ENCODE results near the gene TSTD2.
"Not testable (repeated sequence)": the region's sequence is repeated elsewhere in the genome, so short reads cannot be mapped to it uniquely, and the experiment has no call there.

TSTD2 gene

GRCh38 chr9:97627624-97628023 is 5.5 kb downstream of the TSTD2 start:
- no peak for ATAC-seq
- no peak for TF ChIP-seq TOX (CRISPR knock-in tag; IDR thresholded peaks at IDR 0.05; ENCODE audit: borderline replicate concordance)
- TF ChIP-seq BACH2 (CRISPR knock-in tag; IDR thresholded peaks at IDR 0.05; ENCODE audit: borderline replicate concordance), result no peak
- TF ChIP-seq ZFP30 (CRISPR knock-in tag; IDR thresholded peaks at IDR 0.05), result no peak
- TF ChIP-seq ZNF8 (CRISPR knock-in tag; IDR thresholded peaks at IDR 0.05), result no peak
- TF ChIP-seq ZFP3 (CRISPR knock-in tag; IDR thresholded peaks at IDR 0.05), result no peak
- TF ChIP-seq ESRRG (CRISPR knock-in tag; IDR thresholded peaks at IDR 0.05), result no peak

DNA sequence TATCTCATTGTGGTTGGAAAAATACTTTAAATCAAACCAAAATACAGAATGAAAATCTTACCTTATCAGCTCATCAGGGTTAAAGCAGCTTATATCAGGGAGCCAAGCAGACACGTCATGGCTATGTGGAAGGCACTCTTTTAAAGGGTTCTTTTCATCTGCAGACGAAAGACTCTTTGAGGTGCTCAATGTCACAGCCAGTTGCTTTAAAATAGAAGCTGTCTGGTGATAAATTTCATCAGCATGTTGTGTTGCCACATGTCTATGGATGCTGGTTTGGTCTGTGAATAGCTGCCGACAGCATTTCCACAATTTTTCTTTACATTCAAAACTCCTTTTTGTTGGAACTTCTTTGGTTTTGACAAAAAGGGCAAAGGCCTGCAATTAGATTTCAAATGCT is 7.5 kb downstream of the TSTD2 start:
- ATAC-seq, result no peak
- TF ChIP-seq PPARA (CRISPR knock-in tag; IDR thresholded peaks at IDR 0.05; ENCODE audit: borderline replicate concordance) (no peak), TCF4 (CRISPR knock-in tag; IDR thresholded peaks at IDR 0.05; ENCODE audit: borderline replicate concordance) (no peak), OSR1 (CRISPR knock-in tag; IDR thresholded peaks at IDR 0.05) (no peak), CSRNP3 (CRISPR knock-in tag; IDR thresholded peaks at IDR 0.05) (no peak), ZNF8 (CRISPR knock-in tag; IDR thresholded peaks at IDR 0.05) (no peak), TOX (CRISPR knock-in tag; IDR thresholded peaks at IDR 0.05; ENCODE audit: borderline replicate concordance) (no peak), BACH2 (CRISPR knock-in tag; IDR thresholded peaks at IDR 0.05; ENCODE audit: borderline replicate concordance) (no peak), ISL1 (CRISPR knock-in tag; IDR thresholded peaks at IDR 0.05) (no peak), SNAI2 (CRISPR knock-in tag; IDR thresholded peaks at IDR 0.05) (no peak), CSDC2 (CRISPR knock-in tag; IDR thresholded peaks at IDR 0.05) (no peak), RARB (CRISPR knock-in tag; IDR thresholded peaks at IDR 0.05) (no peak)
- TF ChIP-seq, protein P1, sequence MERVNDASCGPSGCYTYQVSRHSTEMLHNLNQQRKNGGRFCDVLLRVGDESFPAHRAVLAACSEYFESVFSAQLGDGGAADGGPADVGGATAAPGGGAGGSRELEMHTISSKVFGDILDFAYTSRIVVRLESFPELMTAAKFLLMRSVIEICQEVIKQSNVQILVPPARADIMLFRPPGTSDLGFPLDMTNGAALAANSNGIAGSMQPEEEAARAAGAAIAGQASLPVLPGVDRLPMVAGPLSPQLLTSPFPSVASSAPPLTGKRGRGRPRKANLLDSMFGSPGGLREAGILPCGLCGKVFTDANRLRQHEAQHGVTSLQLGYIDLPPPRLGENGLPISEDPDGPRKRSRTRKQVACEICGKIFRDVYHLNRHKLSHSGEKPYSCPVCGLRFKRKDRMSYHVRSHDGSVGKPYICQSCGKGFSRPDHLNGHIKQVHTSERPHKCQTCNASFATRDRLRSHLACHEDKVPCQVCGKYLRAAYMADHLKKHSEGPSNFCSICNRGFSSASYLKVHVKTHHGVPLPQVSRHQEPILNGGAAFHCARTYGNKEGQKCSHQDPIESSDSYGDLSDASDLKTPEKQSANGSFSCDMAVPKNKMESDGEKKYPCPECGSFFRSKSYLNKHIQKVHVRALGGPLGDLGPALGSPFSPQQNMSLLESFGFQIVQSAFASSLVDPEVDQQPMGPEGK (CRISPR knock-in tag; IDR thresholded peaks at IDR 0.05; ENCODE audit: borderline replicate concordance), result no peak
- TF ChIP-seq, protein P2, sequence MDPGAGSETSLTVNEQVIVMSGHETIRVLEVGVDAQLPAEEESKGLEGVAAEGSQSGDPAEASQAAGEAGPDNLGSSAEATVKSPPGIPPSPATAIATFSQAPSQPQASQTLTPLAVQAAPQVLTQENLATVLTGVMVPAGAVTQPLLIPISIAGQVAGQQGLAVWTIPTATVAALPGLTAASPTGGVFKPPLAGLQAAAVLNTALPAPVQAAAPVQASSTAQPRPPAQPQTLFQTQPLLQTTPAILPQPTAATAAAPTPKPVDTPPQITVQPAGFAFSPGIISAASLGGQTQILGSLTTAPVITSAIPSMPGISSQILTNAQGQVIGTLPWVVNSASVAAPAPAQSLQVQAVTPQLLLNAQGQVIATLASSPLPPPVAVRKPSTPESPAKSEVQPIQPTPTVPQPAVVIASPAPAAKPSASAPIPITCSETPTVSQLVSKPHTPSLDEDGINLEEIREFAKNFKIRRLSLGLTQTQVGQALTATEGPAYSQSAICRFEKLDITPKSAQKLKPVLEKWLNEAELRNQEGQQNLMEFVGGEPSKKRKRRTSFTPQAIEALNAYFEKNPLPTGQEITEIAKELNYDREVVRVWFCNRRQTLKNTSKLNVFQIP (CRISPR knock-in tag; IDR thresholded peaks at IDR 0.05; ENCODE audit: borderline replicate concordance, low read depth), result no peak
- TF ChIP-seq, protein P3, sequence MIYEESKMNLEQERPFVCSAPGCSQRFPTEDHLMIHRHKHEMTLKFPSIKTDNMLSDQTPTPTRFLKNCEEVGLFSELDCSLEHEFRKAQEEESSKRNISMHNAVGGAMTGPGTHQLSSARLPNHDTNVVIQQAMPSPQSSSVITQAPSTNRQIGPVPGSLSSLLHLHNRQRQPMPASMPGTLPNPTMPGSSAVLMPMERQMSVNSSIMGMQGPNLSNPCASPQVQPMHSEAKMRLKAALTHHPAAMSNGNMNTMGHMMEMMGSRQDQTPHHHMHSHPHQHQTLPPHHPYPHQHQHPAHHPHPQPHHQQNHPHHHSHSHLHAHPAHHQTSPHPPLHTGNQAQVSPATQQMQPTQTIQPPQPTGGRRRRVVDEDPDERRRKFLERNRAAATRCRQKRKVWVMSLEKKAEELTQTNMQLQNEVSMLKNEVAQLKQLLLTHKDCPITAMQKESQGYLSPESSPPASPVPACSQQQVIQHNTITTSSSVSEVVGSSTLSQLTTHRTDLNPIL (CRISPR knock-in tag; IDR thresholded peaks at IDR 0.05; ENCODE audit: low read depth), result no peak

GRCh38 chr9:97623946-97624345 is 9.2 kb downstream of the TSTD2 start:
- TF ChIP-seq, protein P4, sequence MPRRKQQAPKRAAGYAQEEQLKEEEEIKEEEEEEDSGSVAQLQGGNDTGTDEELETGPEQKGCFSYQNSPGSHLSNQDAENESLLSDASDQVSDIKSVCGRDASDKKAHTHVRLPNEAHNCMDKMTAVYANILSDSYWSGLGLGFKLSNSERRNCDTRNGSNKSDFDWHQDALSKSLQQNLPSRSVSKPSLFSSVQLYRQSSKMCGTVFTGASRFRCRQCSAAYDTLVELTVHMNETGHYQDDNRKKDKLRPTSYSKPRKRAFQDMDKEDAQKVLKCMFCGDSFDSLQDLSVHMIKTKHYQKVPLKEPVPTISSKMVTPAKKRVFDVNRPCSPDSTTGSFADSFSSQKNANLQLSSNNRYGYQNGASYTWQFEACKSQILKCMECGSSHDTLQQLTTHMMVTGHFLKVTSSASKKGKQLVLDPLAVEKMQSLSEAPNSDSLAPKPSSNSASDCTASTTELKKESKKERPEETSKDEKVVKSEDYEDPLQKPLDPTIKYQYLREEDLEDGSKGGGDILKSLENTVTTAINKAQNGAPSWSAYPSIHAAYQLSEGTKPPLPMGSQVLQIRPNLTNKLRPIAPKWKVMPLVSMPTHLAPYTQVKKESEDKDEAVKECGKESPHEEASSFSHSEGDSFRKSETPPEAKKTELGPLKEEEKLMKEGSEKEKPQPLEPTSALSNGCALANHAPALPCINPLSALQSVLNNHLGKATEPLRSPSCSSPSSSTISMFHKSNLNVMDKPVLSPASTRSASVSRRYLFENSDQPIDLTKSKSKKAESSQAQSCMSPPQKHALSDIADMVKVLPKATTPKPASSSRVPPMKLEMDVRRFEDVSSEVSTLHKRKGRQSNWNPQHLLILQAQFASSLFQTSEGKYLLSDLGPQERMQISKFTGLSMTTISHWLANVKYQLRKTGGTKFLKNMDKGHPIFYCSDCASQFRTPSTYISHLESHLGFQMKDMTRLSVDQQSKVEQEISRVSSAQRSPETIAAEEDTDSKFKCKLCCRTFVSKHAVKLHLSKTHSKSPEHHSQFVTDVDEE (CRISPR knock-in tag; IDR thresholded peaks at IDR 0.05), result no peak
- TF ChIP-seq ZNF8 (CRISPR knock-in tag; IDR thresholded peaks at IDR 0.05), result no peak
- ATAC-seq, result no peak

DNA sequence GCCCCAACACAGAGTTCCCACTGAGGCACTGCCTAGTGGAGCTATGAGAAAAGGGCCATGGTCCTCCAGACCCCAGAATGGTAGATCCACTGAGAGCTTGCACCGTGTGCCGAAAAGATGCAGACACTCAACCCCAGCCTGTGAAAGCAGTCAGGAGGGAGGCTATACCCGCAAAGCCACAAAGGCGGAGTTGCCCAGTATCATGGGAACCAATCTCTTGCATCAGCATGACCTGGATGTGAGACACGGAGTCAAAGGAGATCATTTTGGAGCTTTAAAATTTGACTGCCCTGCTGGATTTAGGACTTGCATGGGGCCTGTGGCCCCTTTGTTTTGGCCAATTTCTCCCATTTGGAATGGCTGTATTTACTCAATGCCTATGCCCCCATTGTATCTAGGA is 10.7 kb downstream of the TSTD2 start:
- ATAC-seq, result not testable (repeated sequence)

DNA sequence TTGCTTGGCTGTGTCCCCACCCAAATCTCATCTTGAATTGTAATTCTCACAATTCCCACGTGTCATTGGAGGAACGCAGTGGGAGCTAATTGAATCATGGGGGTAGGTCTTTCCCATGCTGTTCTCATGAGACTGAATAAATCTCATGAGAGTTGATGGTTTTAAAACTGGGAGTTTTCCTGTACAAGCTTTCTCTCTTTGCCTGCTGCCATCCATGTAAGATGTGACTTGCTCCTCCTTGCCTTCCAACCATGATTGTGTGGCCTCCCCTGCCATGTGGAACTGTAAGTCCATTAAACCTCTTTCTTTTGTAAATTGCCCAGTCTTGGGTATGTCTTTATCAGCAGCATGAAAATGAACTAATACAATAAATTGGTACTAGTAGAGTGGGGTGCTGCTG is 13.1 kb downstream of the TSTD2 start:
- not testable (repeated sequence) for ATAC-seq
